Uterus (tissue), 4 donors: ENCODE data around the gene SLC25A6. TPM values are rescaled to one million over a fixed set of nuclear protein-coding genes. Genes with fewer than 3 reads are reported as not detected.

Experiments used
- DNase-seq, 2 donors: peaks; one replicate each; pipeline ENCODE4 v3.0.0-alpha.2; 2019 to 2020
- H3K27ac ChIP-seq, 2 donors: fragments of 200-600 bp; sonication (generic); 1 replicate in 1 of 2; 2 replicates in 1 of 2; pipeline ENCODE4 v1.5.1; 2016 to 2018
- H3K27me3 ChIP-seq, 2 donors: fragments of 200-600 bp; sonication (generic); one replicate each; pipeline ENCODE4 v1.5.1; 2018 to 2019; ENCODE audit warnings: control low read depth in 1 of 2
- H3K36me3 ChIP-seq, 2 donors: fragments of 200-600 bp; sonication (generic); one replicate each; pipeline ENCODE4 v1.5.1; 2019; ENCODE audit warnings: control low read depth in 1 of 2
- H3K4me1 ChIP-seq, 2 donors: fragments of 200-600 bp; sonication (generic); one replicate each; pipeline ENCODE4 v1.5.1; 2018 to 2019; ENCODE audit warnings: control low read depth in 1 of 2
- H3K4me3 ChIP-seq, 2 donors: fragments of 200-600 bp; sonication (generic); 1 replicate in 1 of 2; 2 replicates in 1 of 2; pipeline ENCODE4 v1.5.1; 2018 to 2019; ENCODE audit warnings: mild to moderate bottlenecking in 1 of 2
- H3K9me3 ChIP-seq, 2 donors: fragments of 200-600 bp; sonication (generic); one replicate each; pipeline ENCODE4 v1.5.1; 2019; ENCODE audit warnings: control low read depth in 1 of 2
- CTCF ChIP-seq, 4 experiments: fragments of 200-600 bp in 2 of 4; fragments of 450-650 bp in 2 of 4; sonication (generic) in 2 of 4; IDR thresholded peaks; one replicate each; pipeline ENCODE4 v1.5.1; 2016 to 2019; ENCODE audit warnings: antibody characterized with exemption in 4 of 4, mild to moderate bottlenecking in 2 of 4, moderate library complexity in 1 of 4
- POLR2A ChIP-seq, 2 donors: fragments of 450-650 bp; IDR thresholded peaks; one replicate each; pipeline ENCODE4 v1.6.1; 2016; ENCODE audit warnings: antibody characterized with exemption in 2 of 2, mild to moderate bottlenecking in 1 of 2, moderate library complexity in 1 of 2
- intact Hi-C: fragments of 100-400 bp; cut with DNase I; formaldehyde crosslinking; loops from one replicate; pipeline ENCODE4 v1.15.1; 2023; ENCODE audit warnings: low total_unique reads
- total RNA-seq, 4 donors: library from RNA; depleted of rRNA in 3 of 4; stranded (reverse); fragments of >200 nt in 3 of 4; gene quantifications; one replicate each; pipeline versions ENCODE4 v1.1.0 to v1.2.4, GENCODE V29; 2014 to 2023
- donor health status: DM: yes; HTN: yes; CAD: no.

The SLC25A6 gene
- total RNA-seq, 4 donors from 2014 or later: 140 to 289 (median 207) TPM

GRCh38 chrX:1398431-1399340 is 6.8 kb upstream of the SLC25A6 start:
- no peaks in the 10 kb centered on the region for H3K27me3 ChIP-seq
- no peaks in the 10 kb centered on the region for H3K36me3 ChIP-seq
- intact Hi-C loops: loop anchor here (5.0 kb wide), 1 partner anchor 39 kb away; no protein-coding TSS in a partner anchor
- no peak overlapping the region for H3K27ac ChIP-seq
- H3K9me3 ChIP-seq: no peaks in the 10 kb centered on the region
- TF ChIP-seq CTCF (IDR thresholded peaks at IDR 0.05) (no peak), POLR2A (IDR thresholded peaks at IDR 0.05) (no peak)
- H3K4me3 ChIP-seq: no peak overlapping the region
- no peak for DNase-seq
- no peaks in the 10 kb centered on the region for H3K4me1 ChIP-seq

- Histone ChIP-seq H3K9me3 (no peaks in the 10 kb centered on the region), H3K36me3 (no peaks in the 10 kb centered on the region), H3K4me1 (no peaks in the 10 kb centered on the region), H3K27me3 (no peaks in the 10 kb centered on the region), H3K4me3 (no peak overlapping the region), H3K27ac (no peak overlapping the region)
- no peak for TF ChIP-seq POLR2A (IDR thresholded peaks at IDR 0.05)
- no peak for TF ChIP-seq CTCF (IDR thresholded peaks at IDR 0.05)
- intact Hi-C loops: loop anchor here (5.0 kb wide), 1 partner anchor 40 kb away; no protein-coding TSS in a partner anchor
- no peak for DNase-seq
Observed at GRCh38 chrX:1397441-1398270, 5.7 kb upstream of the SLC25A6 start.

- no peak for TF ChIP-seq POLR2A (IDR thresholded peaks at IDR 0.05)
- no peak for DNase-seq
- Histone ChIP-seq H3K9me3 (no peaks in the 10 kb centered on the region), H3K4me1 (no peaks in the 10 kb centered on the region), H3K36me3 (no peaks in the 10 kb centered on the region), H3K27ac (no peak overlapping the region), H3K27me3 (no peaks in the 10 kb centered on the region), H3K4me3 (no peak overlapping the region)
- intact Hi-C loops: loop anchor here (5.0 kb wide), 1 partner anchor 40 kb away; no protein-coding TSS in a partner anchor
Observed at GRCh38 chrX:1397001-1397400, 5.1 kb upstream of the SLC25A6 start.

GRCh38 chrX:1395646-1396216 is 3.8 kb upstream of the SLC25A6 start:
- Histone ChIP-seq H3K9me3 (no peaks in the 10 kb centered on the region), H3K4me1 (peaks cover 0 to 5% of the 10 kb centered on the region in 2 donors), H3K36me3 (no peaks in the 10 kb centered on the region), H3K4me3 (no peak overlapping the region), H3K27me3 (no peaks in the 10 kb centered on the region), H3K27ac (no peak overlapping the region)
- intact Hi-C loops: loop anchor here (5.0 kb wide), 1 partner anchor 42 kb away; no protein-coding TSS in a partner anchor
- no peak for DNase-seq
- TF ChIP-seq CTCF (IDR thresholded peaks at IDR 0.05): no peak
- TF ChIP-seq POLR2A (IDR thresholded peaks at IDR 0.05): no peak

GRCh38 chrX:1394731-1395501 is 3.0 kb upstream of the SLC25A6 start:
- no peaks in the 10 kb centered on the region for H3K9me3 ChIP-seq
- H3K27ac ChIP-seq: no peak overlapping the region
- TF ChIP-seq CTCF (IDR thresholded peaks at IDR 0.05) (no peak), POLR2A (IDR thresholded peaks at IDR 0.05) (no peak)
- no peak overlapping the region for H3K4me3 ChIP-seq
- H3K4me1 ChIP-seq: peaks cover 0 to 11% of the 10 kb centered on the region in 2 donors
- intact Hi-C loops: loop anchor here (5.0 kb wide), 2 partner anchors 42 to 57 kb away; partner anchors contain the start of gene ASMTL
- no peaks in the 10 kb centered on the region for H3K27me3 ChIP-seq
- peak in 1 of 2 donors; percentile 15 for DNase-seq
- H3K36me3 ChIP-seq: no peaks in the 10 kb centered on the region
